NCI-H774 (cell line): ENCODE measurements around the gene USP31.
A peak's percentile ranks its signal among the peaks of the same experiment; 100 is the strongest.

Source experiments
- DNase-seq: peaks from one replicate; lab custom pipeline; 2025; lab: John Stamatoyannopoulos, UW

USP31 gene

DNA sequence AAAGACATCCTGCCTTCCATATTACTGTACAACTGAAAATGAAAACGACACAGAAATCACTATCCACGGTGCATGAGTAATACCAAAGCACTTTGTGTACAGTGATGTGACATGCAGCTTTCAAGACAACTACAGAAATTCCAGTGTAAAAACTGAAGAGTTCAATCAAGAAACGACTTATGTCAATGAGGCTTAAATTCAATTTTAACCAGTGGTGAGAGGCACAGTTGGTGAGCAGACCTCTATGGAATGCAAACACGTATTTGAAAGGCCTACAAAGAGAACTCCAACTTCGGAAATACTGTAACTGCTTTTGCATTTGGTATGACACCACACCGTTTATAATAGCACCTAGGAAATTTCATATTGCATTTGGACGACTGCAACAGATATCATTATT is 87.6 kb downstream of the USP31 start:
- DNase-seq, result no peak

DNA sequence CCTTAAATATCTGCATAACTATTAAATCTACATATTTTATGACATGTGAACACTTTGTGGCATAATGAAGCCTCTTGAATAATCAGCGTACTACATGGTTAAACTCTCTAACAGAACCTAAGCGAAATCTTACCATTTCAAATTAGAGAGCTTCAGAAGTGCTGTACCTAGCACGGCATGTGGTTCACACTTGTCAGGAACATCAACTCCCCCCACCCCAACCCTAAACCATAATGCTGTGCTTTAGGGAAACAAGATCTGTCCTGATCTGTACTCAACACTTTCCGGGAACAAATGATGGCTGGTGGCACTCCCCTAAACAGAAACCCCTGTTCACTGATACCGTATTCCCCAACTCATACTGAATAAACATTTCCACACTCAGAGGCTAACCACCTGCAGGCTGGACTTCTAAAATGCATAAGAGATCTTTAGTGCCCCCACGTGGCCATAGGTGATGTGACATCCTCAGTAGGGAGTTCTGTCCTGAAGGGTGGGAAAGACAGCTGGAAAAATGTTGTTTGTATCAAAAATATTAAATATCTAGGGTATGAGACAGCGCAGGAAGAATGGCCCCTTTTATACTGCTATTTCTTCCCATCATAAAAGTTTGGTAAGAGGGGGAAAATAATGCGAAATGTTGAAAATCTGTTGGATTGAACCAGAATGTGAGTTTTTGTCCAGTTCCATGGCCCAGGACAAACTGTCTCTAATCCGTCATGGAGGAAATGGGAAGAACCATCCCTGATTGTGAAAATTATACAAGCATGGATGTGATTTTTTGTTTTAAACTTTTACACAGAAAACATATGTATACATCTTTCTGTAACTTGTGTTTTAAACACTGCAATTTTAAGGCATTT is 88.6 kb downstream of the USP31 start:
- DNase-seq, result peak; percentile 70

DNA sequence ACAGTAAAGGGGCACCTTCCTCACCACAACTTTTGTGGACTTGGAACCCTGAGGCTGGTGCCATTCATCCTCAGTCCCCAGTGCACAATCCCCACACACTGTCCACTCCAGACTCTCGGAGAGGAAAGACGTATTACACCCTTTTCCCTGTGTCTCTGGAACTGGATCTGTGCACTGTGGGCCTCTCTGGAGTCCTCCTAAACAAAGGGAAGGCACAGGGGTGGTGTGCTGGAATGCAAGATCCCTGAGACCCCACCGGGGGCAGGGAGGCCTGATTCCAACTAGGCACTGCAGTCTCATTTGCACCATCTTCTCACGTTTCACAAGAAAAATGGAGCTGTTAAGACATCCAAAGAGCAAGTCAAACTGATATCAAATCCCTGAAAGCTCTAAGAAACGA is 89.8 kb downstream of the USP31 start:
- no peak for DNase-seq

DNA sequence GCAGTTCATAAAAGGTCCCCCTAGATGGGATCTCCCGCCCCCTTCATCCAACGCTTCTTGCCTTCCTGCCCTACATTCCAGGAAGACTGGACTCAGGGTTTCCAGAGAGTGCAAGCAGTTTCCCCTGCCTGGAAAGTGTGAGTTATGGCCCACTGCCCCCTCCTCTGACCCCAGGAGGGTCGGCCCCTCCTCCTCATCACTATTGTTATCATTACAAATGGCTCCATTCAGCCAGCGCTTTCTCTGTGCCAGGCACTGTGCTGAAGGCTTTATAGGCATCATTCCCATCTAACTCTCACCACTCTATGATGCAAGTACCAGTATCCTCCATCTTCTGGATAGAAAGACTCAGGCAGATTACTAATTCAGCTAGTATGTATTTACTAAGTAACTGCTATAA is 90.7 kb downstream of the USP31 start:
- no peak for DNase-seq

DNA sequence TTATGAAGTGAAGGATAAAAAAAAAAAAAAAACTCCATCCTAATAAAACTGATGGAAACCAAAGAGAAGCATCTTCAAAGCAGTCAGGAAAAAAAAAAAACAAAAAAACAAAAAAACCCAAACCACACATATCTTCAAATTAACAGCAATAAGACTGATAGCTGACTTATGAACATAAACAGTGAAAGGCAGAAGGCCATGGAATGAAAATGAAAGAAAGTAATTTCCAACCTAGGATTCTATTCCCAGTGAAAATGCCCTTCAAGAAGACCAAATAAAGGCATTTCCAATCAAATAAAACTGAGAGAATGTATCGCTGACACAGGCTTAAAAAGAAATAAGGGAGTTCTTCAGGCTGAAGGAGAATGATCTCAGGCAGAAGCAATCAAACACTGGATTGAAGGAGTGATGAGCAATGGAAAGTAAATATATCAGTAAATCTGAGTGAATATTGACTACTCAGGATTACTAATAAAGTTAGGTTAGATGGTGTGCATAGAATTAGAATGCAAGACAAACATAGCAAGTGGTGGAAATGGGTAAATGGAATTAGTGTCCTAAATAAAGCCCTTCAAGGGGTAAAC is 92.1 kb downstream of the USP31 start:
- no peak for DNase-seq

DNA sequence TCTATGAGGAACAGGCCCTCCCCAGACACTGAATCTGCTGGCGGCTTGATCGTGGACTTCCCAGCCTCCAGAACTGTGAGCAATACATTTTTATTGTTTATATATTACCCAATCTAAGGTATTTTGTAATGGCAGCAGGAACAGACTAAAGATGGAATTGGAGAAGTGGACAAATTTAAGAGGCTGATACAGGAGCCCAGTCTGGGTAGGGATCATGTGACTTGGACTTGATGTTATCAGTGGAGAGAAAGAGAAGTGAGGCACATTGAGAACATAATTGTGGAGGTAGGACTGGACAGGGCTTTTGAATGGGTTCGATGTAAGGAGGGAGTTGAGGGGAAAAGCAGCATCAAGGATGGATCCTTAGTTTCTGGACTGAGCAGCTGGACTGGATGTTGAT is 93.8 kb downstream of the USP31 start:
- no peak for DNase-seq

DNA sequence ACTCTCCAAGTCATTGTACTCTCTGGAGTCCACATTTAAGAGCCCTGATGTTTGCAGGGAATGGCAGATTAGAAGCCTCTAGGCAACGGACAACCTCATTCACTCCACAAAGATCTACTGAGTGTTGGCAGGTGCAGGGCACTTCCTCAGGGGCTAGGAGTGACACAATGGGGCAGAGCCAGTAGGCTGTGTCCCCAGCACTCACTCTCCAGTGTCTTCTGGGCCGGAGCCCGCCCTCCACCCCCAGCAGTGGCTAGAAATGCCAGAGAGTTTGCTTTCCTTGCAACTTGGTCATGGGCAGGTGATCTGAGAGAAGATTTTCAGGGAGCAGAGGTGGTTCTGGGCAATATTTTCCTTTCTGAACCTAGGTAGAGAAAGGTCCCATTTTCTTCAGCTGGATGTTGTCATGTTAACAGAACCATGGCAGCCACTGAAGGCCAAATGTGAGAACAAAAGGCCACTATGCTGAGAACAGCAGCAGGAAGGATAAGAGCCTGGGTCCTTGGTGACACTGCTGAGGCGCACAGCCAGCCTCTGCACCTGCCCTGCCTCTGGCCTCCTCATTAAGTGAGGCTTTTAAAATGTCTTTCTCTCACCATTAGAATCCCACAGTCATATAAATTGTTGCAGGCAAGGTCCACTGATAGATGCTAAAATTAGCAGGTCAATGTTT is 96.2 kb downstream of the USP31 start:
- no peak for DNase-seq

DNA sequence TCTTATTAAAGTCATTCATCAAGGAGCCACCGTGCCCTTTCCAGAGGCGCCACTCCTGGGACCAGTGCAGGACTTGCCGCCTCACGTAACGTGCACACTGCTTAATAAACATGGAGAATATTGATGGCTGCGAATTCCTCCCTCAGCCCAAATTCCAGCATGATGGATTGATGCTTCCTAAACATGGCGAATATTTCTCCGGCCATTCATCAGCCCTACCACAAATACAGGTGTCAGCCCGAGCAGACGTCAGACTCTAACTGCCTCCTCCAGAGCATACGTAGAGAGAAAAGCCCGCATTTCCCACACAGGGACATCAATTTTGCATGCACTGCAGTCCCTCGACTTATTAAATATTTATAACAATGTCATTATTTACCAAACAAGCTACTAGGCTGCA is 97.0 kb downstream of the USP31 start:
- no peak for DNase-seq

DNA sequence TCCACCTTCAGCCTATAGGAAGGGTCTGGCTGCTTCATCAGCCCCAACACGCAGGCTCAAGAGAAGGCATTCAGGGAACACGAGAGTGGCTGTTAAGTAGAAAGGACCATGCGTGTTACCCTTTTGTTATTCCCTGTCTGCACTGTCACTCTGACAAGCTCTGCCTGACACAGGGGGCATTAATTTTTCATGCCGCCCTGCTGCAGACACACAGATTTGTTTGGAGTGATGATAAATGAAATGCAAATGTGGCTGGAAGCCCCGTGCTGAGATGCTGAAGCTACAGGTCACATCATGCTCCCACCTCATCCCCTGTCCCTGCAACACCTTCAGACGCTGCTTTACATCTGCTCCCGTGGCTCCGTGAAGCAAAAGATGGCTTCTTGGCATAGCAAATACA is 97.7 kb downstream of the USP31 start:
- no peak for DNase-seq

DNA sequence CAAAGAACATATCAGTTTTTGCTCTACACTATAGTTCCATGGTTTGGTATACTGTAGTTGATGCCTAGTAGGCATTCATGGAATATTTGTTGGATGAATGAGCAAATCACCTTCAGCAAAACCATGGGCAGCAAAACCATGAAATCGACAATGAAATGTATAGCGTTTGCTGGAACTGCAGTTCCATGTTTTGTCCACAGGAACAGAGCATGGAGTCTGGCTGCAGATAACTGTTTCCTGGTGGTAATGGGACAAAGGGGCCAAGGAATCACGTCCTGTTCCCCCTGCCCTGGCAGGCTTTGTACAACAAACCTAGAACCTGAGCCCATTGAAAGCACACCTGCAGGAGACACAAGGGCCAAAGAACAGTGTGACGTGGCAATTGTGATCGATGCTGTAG is 101.1 kb downstream of the USP31 start:
- DNase-seq, result no peak

DNA sequence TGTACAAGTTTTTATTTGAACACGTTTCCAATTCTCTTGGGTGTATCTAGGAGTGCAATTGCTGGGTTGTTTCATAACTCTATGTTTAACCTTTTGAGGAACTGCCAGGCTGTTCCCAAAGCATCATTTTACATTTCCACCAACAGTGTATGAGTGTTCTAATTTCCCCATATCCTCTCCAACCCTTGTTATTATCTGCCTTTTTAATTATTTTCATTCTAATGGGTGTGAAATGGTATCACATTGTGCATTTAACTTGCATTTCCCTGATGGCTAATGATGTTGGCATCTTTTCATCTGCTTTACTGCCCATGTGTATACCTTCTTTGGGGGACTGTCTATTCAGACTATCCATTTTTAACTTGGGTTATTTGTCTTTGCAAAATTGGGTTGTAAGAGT is 104.2 kb downstream of the USP31 start:
- DNase-seq, result no peak

DNA sequence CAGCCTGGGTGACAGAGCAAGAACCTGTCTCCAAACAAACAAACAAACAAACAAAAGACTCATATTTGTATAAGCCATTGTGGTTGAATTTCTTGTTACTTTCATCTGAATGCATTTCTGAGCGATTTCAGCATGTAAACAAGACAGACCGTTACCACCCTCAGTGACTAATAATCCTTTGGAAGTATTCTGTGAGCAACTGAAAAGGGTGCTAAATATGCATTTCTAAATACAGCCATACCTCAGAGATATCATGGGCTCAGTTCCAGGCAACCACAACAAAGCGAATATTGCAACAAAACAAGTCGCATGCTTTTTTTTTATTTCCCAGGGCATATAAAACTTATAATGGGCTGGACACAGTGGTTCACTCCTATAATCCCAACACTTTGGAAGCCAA is 109.0 kb downstream of the USP31 start:
- DNase-seq, result no peak

DNA sequence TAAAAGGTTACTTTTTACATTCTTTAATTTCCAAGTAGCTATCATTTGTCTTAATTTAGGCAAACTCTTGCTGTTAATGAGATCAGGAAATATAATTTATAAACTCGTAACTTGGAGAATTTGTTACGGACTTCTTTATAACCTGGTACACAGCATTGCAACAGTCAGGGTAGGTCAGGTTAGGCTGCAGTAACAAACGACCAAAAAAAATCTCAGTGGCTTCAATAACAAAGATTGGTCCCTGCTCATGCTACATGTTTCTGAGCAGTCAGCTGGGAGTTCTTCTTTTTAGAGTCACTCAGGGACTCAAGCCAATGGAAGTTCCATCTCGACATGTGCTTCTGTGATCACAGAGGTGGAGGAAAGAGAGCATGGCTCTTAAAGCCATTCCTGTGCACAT is 110.1 kb downstream of the USP31 start:
- no peak for DNase-seq

DNA sequence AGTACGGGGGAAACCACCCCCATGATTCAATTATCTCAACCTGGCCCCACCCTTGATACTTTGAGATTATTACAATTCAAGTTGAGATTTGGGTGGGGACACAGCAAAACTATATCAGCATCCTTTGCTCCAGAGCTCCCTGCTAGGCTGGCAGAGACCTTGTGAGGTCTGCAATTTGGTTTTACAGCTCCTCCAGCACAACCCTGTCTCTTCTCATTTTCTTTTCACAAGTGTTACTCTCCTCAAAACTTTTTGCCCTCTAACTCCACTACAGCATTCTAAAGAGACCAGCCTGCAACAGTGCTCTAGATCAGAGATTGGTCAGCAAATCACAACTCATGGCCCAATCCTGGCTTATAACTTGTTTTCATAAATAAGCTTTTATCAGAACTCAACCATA is 114.0 kb downstream of the USP31 start:
- DNase-seq, result no peak

DNA sequence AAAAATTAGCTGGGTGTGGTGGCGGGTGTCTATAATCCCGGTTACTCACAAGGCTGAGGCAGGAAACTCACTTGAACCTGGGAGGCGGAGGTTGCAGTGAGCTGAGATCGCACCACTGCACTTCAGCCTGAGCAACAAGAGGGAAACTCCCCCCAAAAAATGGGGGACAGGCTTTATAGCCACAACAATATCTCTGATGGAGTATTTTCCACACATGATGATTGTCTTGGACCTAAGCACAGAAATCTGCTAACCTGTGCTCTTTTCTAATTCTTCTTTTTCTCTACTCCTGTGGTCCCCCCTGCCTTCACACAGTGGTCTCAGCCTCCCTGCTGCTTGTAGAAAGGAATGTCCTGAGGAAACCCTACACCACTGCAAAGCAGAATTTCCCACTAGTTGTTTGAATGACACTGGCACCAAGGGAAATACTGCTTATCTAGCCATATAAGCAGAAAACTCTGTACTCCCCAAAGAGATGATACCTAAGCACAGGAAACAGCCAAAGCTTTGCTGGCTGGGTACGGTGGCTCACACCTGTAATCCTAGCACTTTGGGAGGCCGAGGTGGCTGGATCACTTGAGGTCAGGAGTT is 117.6 kb downstream of the USP31 start:
- DNase-seq, result no peak

DNA sequence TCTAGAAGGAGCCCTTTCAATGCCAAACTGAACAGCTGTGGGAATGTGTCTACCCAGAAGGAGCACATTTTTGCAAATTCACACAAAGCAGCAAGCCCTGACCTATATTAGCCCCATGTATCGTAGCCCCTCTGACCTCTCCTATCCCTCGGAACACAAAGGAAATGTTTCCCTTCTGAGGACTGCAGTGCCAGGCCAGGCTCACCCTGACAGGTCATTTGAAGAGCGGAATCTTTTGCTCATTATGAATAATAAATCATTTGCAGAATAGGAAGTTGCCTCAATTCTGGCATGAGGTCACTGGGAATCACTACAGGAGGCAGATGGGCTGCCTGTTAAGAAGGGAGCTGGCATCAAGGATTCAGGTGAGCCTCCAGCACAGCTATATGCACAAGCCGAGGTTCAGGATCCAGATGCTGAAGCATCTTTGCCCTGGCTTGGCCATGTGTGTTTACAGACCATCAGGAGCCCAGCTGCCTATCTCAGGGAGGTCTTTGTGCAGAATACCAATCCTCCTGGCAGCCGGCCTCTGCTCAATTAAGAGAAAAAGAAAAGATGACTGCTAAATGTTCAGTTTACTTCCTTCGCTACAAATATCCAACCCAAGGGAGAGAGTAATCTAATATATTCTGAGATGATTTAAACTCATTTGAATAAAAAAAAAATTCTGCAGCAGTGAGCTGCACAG is 119.4 kb downstream of the USP31 start:
- DNase-seq, result no peak

DNA sequence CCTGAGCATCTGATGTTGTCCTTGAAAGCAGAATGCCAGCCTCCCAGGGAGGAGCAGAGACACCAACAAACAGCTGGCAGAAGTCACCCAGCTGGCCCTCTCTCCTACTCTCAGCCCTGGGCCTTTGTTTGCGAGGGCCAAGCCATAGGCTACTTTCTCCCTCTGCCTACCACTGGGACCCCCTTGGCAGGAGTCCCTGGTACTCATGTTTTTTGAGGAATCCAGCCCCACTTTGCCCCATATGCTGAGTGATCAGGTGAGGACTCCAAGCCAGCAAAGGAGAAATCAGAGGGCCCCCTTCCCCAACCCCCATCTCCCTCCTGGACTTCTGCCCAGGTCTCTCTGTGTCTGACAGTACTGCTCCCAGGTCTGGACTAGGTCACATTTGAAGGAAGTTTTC is 121.9 kb downstream of the USP31 start:
- no peak for DNase-seq

DNA sequence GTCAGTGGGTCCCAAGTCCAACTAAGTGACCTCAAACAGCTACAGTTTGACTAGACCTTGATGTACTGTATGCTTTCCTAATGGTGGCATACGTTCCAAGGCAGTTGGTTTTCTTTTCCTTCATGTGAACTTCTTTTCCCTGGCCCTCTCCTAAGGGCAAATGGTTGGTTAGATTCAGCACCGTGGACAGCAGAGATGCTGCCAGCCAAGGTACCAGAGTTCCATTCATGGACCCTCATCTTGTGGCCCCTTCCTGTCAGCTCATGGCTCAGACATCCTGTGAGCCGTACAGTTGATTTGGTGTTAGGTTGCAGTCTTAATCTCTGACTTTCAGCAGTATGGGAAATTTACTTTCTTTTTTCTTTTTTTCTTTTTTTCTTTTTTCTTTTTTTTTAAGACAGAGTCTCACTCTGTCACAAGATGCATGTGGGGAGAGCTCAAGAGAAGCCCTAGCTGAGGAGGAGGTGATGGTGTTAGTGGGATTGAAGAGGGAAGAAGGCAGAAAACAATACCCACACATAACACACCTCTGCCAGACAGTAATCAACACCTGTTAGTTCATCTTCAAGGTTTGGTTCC is 122.4 kb downstream of the USP31 start:
- DNase-seq, result no peak

DNA sequence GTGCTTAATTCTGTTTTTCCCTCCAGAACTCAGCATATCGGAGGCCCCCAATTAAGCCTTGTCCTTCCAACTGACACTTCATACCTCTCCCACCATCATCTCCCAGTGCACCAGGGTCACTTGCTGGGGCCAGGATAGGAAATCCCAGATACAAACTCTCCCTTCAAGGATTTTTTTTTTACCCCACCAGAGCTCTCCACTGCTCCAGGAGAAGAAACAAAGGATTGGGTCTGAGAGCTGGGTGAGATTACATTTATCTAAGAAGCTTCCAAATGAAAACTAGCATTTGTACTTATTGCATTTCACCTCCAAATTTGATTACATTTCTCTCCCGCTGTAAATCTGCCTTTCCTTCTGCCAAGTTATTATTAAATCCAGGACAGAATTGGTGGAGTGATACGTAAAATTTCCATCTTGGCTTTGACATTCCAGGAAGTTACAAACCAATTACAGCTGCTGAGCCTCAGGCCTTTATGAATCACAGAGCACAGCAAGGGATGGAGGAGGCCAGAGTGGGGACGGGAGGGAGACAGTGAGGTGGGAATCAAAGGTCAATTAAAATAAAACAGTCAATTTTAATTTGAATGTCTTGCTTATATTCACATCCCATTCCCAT is 123.5 kb downstream of the USP31 start:
- DNase-seq, result no peak

DNA sequence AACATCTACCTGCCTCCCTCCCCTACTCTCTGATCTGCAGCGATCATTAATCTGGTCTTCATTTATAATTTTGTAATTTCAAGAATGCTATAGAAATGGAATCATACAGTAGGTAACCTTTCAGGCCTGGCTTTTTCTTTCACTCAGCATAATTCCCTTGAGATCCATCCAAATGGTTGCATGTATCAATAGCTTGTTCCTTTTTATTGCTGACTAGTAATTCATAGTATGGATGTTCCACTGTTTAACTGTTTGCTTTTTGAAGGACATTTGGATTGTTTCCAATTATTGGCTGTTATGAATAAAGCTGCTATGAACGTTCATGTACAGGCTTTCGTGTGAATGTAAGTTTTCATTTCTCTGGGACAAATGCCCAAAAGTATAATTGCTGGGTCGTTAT is 125.2 kb downstream of the USP31 start:
- no peak for DNase-seq

DNA sequence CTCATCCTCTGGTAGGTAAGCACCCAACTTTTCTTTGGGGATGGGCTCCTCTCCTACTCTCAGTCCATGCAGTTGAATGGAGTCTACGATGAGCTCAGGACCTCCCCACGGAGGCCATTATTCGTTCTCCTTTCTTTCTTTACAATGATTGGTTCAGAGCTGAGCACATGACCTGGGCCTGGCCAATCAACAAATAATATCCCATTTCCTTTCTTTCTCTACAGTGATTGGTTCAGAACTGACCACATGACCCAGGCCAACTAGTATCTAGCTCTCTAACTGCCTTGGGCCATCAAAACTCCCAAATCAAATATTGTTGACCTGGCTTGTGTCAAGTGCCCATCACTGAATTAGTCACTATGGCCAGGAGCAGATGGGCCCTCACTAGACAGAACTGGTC is 129.2 kb downstream of the USP31 start:
- DNase-seq, result no peak

DNA sequence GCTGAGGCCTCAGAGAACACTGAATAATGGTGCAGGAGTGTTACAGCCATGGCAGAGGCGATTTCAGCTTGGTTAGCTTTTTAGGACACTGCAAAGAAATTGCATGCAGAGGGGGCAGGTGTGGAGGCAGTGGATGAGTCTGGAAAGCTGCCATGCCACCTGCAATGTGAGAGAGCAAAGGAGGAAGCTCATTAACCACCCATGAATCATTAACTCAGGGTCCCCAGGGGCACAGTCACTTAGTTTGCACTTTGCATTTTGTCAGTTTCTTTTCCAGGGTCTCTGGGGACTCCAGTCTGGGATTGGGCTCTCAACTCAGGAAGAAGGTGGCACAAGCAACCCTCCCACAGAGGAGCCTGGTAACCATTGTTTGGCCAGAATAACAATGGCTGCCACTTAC is 132.9 kb downstream of the USP31 start:
- no peak for DNase-seq
